DMS114 treated with DMSO at 0.1 percent for 48 hours (cell line): ENCODE measurements around the gene SLMAP.
"Not testable (repeated sequence)": the region's sequence is repeated elsewhere in the genome, so short reads cannot be mapped to it uniquely, and the experiment has no call there.

ENCODE experiments used
- DNase-seq: peaks from one replicate; lab custom pipeline; 2025; ENCODE audit not compliant: unreplicated experiment; lab: John Stamatoyannopoulos, UW

The SLMAP gene

GRCh38 chr3:57876632-57877031 is 120.5 kb downstream of the SLMAP start:
- no peak for DNase-seq

- no peak for DNase-seq
Observed at GRCh38 chr3:57877116-57877515, 121.0 kb downstream of the SLMAP start.

DNA sequence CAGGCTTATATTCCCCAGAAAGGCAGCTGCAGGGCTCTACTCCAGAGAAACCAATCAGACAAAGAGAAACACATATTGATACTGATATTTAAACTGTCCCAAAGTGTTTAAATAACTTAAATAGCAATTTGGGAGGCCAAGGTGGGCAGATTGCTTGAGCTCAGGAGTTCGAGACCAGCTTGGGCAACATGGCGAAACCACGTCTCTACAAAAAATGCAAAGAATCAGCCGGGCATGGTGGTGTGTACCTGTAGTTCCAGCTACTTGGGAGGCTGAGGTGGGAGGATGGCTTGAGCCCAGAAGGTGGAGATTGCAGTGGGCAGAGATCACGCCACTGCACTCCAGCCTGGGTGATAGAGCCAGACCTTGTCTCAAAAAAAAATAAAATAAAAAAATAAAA is 128.3 kb downstream of the SLMAP start:
- not testable (repeated sequence) for DNase-seq

GRCh38 chr3:57889807-57890206 is 133.7 kb downstream of the SLMAP start:
- DNase-seq: no peak

GRCh38 chr3:57890874-57891273 is 134.8 kb downstream of the SLMAP start:
- no peak for DNase-seq

DNA sequence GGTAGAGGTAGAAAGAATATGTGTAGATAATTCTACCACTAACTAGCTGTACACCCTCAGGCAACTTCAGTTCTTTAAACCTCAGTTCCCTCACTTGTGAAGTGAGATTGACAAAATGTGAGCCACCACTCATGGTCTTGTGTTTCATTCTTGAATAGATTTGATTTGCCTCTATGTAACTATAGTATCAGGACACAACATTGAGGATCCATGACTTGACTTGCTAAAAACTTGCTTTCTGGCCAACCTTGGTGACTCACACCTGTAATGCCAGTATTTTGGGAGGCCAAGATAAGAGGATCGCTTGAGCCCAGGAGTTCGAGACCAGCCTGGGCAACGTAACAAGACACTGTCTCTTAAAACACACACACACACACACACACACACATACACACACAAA is 136.3 kb downstream of the SLMAP start:
- DNase-seq: no peak

- no peak for DNase-seq
Observed at GRCh38 chr3:57893156-57893555, 137.0 kb downstream of the SLMAP start.

DNA sequence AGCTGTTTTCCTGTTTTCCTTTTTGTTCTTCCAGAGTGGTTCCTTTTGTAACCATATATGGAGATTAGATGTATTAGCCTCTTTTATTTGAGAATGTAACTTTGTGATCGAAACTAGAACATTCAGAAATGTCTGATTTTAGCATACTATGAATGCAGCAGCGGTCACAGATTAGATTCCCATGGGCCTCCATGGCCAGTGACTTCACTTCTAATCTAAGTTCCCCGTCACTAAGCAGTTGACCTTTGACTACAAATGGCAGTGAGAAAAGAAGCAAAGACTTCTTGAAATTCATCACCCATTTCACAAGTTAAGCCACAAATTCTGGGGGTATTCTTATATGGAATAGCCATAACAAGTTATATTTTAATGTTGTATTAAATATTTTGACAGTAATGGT is 137.6 kb downstream of the SLMAP start:
- DNase-seq: no peak

DNA sequence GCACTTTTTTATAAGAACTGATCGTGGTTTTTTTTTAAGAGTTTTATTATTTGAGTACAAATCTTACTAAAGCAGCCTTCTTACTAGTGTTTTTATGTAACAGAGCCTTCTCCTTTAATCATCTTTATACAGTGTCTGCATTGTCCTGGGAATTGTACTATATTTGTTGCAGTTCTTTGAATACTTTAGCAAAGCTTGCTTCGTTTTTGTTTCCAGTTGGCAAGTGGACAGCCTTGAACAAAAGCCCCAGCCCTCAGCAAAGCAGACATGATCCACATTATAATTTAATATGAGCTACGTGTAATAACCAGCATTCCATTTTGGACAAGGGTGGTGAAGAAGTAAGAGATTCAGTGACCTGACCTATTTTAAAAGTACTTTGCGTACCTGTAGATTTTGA is 139.9 kb downstream of the SLMAP start:
- no peak for DNase-seq

GRCh38 chr3:57896691-57897090 is 140.6 kb downstream of the SLMAP start:
- no peak for DNase-seq

GRCh38 chr3:57900786-57901185 is 144.7 kb downstream of the SLMAP start:
- DNase-seq: no peak

DNA sequence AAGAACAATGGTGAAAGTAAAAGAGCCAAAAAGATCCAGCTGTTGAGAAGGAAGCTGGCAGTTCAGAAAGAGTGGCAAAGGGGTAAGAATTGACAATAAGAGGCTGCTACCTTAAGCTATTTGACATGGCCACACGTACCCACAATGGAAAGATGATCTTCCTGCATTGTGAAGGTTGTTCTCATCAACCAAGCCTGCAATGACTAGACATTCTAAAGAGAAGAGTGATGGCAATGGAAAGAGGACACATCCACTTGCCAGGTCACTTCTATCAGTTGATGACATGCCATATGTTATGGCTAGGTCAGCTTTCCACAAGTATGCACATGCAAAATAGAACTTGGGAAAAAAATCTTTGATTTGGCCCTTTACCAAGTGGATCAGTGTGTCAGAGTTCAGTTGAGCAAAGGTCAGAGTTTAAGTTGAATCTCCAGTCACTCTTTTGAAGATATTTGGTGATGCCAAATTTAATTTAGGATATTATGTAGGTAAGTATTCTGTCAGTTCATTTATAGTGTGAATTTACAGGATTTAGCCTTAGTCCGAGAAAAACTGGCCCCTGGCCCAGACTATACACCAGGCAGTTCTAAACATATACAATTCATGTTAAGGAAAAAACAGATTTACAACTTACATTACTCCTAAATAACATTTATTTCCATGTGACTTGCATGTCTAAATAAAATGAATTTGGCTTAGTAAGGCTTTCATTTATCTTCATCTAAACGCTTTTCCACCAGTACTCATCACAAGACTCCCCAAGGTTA is 147.2 kb downstream of the SLMAP start:
- DNase-seq: no peak

DNA sequence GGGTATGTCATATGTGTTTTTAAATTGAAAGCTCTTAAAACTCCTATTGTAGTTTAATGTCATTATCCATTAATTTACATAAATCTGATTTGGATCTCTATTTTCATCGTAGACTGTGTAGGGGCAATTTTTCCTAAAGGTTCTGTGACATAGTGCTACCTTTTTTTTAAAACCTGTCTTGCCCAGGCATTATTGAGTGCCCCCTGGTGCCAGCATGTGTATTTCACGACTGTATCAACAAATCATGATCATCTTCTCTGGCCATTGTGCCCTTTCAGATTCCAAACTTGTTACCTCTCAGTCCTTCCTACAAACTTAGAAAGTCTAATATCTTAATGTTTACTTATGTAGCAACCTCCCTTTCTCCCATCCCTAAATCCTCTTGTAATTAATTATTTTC is 154.9 kb downstream of the SLMAP start:
- no peak for DNase-seq

DNA sequence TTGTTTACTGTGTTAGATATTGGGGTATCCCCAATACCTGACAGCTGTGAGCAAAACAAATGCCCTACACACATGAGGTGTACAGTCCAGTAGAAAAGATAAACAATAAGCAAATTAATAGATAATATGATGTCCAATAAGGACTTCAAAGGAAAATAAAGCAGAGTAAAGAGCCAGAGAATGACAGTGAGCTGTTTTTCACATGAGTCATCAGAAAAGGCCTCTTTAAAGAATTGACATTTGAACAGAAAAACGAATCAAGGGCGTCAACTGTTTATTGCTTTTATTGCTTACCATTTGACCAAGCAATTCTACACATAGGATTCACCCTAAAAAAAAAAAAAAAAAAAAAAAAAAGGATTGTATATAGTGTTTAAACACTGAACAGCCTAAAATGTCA is 155.5 kb downstream of the SLMAP start:
- DNase-seq: no peak

DNA sequence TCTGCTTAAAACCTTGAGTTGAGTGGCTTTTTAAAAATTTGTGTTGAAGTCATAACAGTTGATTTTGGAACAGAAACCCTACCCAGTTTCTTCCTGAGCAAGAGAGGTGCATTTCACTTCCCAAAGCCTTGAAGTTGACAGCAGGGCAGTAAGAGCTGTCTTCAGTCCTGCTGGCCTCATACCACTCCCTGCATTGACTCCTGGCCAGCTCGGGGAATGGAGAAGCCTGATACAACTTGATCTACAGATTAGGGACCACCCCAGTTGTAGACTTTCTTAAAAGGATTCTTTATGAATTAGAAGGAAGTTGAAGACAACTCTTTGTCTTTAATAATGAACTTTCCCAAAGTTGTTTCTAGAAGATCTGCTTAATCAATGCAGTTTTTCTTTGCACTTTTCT is 161.5 kb downstream of the SLMAP start:
- DNase-seq: no peak

DNA sequence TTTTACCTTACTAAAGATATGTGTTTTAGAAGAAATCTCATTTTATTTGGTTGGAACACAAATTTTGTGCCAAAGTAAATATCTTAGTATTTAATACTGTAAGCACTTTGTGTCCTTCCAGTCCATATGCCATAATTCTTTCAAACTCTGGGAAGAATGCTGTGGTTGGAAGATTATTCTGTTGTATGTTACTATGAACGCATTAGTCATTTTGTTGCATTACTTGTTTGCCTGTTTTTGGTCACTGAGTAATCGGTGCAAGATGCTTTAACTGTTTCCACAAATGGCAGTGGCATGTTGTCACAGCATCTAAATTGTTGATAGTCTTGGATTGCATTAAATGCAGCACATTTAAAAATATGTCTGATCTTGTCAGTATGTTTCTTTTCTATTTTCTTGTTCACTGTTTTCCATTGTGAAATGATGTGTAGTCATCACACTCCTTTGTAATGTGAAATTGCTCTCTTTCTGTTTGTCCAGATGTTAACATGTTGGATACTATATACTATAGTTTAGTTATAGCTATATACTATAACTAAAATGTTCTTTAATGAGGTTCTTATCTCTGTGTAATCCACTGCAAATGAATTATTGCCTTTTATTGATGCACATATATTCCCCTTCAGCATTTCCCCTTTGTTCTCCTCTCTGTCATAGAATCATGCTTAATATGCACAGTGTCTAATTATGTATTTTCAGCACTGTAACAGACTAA is 162.2 kb downstream of the SLMAP start:
- no peak for DNase-seq

DNA sequence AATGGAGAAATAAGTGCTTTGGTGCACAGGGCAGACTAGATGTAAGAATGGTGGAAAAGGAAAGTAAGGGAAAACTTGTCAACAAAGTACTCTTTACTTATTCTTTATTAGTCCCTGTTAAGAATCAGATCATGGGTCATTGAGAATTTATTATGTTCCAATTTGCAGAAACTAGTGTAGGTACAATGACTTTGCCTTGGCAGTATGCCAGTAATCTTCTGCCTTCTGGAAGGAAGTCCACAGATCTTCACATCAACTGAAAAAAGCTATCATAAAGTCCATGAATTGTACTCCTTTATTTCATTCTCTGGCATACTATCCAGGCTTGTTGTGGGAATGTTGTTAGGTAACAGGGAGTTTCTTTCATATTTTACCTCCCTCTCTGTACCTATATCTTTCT is 163.9 kb downstream of the SLMAP start:
- DNase-seq: no peak

- no peak for DNase-seq
Observed at GRCh38 chr3:57923101-57923500, 167.0 kb downstream of the SLMAP start.

DNA sequence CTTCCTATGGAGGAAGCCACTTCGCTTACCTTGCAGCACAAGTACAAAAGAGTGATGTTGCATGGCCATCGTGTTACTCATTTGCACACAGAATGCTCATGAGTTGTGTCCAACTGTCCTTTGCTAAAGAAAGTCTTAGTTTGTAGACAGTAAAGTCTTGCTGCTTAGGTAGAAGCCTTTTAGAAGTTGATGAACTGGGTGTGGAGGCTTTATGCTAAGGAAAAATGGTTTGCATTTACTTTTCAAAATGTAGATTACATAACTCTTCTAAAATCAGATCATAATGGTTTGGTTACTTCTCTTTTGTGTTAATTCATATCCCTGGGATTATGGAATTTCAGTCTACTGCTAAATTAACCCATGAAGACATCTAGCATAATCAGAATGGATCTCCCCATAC is 167.6 kb downstream of the SLMAP start:
- DNase-seq: no peak

DNA sequence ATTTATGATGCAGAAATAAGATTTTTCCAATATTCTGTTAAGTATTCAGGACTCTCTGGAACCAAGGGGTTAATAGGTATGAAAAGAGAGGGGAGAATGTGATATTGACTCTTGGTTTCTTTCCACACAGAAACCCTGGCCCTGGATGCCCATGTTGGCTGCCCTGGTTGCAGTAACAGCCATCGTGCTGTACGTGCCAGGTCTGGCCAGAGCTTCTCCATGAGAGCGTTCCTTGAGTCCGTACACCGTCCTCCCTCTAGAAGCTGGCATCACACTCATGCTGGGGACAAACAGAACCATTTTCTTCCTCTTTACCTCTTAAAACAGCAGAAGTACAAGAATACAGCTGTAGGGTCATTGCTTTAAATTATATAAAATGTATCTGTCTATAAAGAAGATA is 171.1 kb downstream of the SLMAP start:
- no peak for DNase-seq

DNA sequence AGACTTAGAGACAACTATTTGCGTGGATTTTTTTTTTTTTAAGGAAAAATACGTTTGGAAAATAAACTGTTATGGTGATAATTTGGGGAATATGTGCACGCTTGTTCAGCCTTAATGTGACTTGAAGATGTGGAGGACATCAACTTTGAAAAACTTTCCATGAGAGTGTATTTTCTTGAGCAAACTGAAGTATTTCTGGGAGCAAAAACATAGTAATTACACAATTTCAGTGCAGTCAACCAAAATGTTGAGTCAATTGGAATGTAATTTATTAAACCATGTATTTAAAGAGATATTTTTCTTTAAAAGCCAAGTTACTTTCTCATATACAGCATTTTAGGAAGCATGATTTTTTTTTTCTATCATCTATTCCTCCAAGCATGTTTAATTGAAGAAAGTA is 171.8 kb downstream of the SLMAP start:
- DNase-seq: no peak

GRCh38 chr3:57928511-57928910 is 172.4 kb downstream of the SLMAP start:
- no peak for DNase-seq

- DNase-seq: no peak
Observed at GRCh38 chr3:57929988-57930387, 173.9 kb downstream of the SLMAP start.
